Measurements from ENCODE around the gene TSPEAR.
"Not testable (repeated sequence)": the region's sequence is repeated elsewhere in the genome, so short reads cannot be mapped to it uniquely, and the experiment has no call there.

Gene TSPEAR

DNA sequence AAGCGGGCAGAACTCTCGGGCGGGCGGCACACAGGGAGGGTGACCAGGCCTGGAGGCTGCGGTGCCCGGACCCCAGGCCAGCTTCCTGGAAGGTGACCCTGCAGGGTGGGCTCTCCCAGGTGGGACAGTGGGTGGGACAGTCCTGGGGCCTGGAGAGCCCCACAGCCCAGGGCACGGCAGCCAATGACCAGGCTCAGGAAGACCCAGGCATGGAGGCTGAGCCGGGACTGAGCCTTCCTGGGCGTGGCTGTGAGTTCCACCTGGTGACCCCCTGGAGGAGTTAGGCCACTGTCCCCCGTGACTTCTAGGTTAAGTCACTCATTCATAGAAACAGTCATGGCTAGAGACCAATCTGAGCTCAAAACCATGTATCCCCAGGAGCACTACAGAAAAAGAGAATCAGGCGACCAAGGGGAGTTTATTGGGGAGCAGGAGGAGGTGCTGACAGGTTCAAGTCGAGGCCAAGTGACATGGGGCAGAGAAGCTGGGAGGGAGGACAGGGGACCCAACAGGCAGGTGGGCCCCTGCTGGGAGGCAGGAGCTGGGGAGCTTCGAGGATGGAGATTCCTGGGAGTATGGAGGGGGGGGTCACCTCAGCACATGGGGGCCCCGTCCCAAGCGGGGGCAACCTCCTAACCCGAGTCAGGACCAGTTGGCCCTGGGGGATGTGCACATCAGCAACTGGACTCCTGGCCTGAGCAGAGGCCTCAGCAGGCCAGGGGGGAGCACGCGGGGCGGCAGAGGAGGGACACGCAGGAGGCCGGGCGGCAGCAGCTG lies 132.1 kb downstream of the TSPEAR start:
- DNase-seq (ENCODE audit: insufficient read length, low spot score) = no peak
- TF ChIP-seq POU2F2 (IDR thresholded peaks at IDR 0.05; ENCODE audit: low read depth, low read length) = no peak
- no peak for TF ChIP-seq POLR2A (IDR thresholded peaks at IDR 0.05; ENCODE audit: low read depth, low read length)
- TF ChIP-seq TAF1 (IDR thresholded peaks at IDR 0.05; ENCODE audit: low read depth, low read length) = no peak
- TF ChIP-seq POLR2AphosphoS5 (IDR thresholded peaks at IDR 0.05; ENCODE audit: low read depth, low read length) = no peak
- TF ChIP-seq SPI1 (IDR thresholded peaks at IDR 0.05; ENCODE audit: low read depth, low read length) = no peak
- no peak for TF ChIP-seq PAX5 (IDR thresholded peaks at IDR 0.05; ENCODE audit: insufficient read depth, low read length, severe bottlenecking)
- FAIRE-seq = no peak

DNA sequence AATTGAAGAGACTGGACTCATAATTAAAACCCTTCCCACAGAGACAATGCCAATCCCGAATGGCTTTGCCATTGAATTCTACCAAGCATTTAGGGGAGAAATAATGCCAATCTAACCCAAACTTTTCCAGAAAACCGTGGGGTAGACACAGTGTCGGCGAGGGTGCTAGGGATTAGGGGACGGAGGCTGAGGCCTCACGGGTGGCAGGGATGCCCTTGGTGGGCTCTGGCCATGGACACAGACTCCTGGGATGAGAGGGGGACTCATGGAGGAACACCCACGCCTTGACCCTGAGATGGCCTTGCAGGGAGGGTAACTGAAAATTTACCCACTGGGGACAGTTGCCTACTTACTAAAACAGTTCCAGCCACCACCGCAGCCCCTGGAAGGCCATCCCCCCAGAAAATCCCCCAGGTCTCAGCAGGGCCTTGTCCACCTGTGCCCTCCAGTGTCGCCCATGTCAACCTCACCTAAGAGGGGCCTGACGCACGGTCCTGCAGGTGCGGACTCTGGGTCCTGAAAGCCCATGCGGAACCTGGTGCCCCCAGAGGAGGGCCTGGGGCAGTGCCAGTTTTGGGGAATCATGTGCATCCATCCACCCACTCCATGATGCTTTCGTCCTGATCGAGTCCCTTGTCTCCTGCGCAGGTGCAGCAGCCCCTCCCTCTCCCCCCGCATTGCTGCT lies 132.9 kb downstream of the TSPEAR start:
- no peak for DNase-seq (ENCODE audit: insufficient read length, low spot score)
- FAIRE-seq = no peak
- no peak for TF ChIP-seq TAF1 (IDR thresholded peaks at IDR 0.05; ENCODE audit: low read depth, low read length)
- no peak for TF ChIP-seq POU2F2 (IDR thresholded peaks at IDR 0.05; ENCODE audit: low read depth, low read length)
- TF ChIP-seq POLR2AphosphoS5 (IDR thresholded peaks at IDR 0.05; ENCODE audit: low read depth, low read length) = no peak
- no peak for TF ChIP-seq PAX5 (IDR thresholded peaks at IDR 0.05; ENCODE audit: insufficient read depth, low read length, severe bottlenecking)
- no peak for TF ChIP-seq SPI1 (IDR thresholded peaks at IDR 0.05; ENCODE audit: low read depth, low read length)
- no peak for TF ChIP-seq POLR2A (IDR thresholded peaks at IDR 0.05; ENCODE audit: low read depth, low read length)

DNA sequence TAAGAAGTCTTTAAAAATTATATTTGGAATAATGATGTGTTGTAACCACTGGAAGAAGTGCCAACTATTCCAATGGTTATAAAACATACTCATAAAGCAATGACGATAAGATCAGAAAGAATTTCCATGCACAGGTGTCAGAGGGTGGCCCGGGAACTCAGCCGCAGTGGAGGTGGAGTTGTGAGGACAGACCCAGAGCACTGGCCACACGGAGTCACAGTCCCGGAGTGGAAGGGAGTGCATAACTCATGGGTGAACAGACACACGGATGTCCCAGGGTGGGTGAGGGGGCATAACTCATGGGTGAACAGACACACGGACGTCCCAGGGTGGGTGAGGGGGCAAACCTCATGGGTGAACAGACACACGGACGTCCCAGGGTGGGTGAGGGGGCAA lies 135.3 kb downstream of the TSPEAR start:
- DNase-seq (ENCODE audit: insufficient read length, low spot score) (no peak), FAIRE-seq (no peak)
- TF ChIP-seq POLR2A (IDR thresholded peaks at IDR 0.05; ENCODE audit: low read depth, low read length) = no peak
- no peak for TF ChIP-seq PAX5 (IDR thresholded peaks at IDR 0.05; ENCODE audit: insufficient read depth, low read length, severe bottlenecking)
- TF ChIP-seq POLR2AphosphoS5 (IDR thresholded peaks at IDR 0.05; ENCODE audit: low read depth, low read length) = no peak
- TF ChIP-seq TAF1 (IDR thresholded peaks at IDR 0.05; ENCODE audit: low read depth, low read length) = no peak
- TF ChIP-seq POU2F2 (IDR thresholded peaks at IDR 0.05; ENCODE audit: low read depth, low read length) = no peak
- TF ChIP-seq SPI1 (IDR thresholded peaks at IDR 0.05; ENCODE audit: low read depth, low read length) = no peak

DNA sequence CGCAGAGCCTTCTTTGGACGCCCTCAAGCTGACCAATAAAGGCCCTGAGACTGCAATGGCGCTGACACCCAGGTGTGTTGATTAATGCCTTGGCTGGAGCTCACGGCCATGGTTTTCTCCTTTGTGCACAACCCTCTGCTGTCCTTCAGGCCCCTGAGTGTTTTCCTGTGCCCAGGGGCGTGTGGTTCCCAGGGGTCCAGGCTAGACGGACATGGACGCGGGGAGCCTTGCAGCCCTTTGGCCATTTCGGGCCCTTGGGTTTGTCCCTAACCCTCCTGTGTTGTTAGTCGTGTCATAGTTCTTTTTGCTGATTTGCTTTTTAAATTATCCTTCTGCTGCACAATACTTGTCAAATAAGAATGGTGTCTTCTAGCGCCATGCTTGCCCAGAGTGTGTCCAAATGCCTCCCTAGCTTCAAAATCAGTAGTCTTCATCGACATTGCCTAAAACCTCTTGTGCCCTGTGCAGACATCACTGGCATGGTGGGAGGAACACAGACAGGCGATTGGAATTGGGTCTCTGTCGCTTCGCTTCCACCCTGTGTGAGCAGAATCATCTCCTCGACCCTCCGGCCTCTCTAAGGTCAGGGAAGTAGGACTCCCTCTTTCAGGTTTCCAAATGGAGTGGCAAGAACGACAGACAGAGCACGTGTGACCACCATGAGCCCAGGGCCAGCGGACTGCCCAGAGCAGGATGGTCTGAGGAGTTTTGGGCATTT lies 135.9 kb downstream of the TSPEAR start:
- FAIRE-seq (no peak), DNase-seq (ENCODE audit: insufficient read length, low spot score) (no peak)
- TF ChIP-seq POLR2A (IDR thresholded peaks at IDR 0.05; ENCODE audit: low read depth, low read length) = no peak
- TF ChIP-seq PAX5 (IDR thresholded peaks at IDR 0.05; ENCODE audit: insufficient read depth, low read length, severe bottlenecking) = no peak
- no peak for TF ChIP-seq TAF1 (IDR thresholded peaks at IDR 0.05; ENCODE audit: low read depth, low read length)
- no peak for TF ChIP-seq POU2F2 (IDR thresholded peaks at IDR 0.05; ENCODE audit: low read depth, low read length)
- no peak for TF ChIP-seq POLR2AphosphoS5 (IDR thresholded peaks at IDR 0.05; ENCODE audit: low read depth, low read length)
- TF ChIP-seq SPI1 (IDR thresholded peaks at IDR 0.05; ENCODE audit: low read depth, low read length) = no peak

DNA sequence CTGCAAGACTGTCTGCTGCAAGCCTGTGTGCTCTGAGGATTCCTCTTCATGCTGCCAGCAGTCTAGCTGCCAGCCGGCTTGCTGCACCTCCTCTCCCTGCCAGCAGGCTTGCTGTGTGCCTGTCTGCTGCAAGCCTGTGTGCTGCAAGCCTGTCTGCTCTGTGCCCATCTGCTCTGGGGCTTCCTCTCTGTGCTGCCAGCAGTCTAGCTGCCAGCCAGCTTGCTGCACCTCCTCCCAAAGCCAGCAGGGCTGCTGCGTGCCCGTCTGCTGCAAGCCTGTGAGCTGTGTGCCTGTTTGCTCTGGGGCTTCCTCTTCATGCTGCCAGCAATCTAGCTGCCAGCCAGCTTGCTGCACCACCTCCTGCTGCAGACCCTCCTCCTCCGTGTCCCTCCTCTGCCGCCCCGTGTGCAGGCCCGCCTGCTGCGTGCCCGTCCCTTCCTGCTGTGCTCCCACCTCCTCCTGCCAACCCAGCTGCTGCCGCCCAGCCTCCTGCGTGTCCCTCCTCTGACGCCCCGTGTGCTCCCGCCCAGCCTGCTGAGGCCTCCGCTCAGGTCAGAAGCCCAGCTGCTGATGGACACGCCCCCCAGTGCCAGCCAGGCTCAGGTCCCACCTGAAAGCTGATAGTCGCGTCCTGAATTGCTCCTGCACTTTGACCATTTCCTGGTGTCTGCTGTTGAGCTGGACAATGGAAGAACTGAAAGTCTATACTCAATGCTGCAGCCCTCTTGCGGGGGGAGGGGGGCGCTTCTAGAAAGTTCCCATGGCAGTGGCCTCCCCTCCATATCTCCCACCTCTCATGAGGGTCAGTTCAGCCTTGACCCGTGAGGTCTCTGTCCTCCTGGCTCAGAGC lies 136.7 kb downstream of the TSPEAR start:
- DNase-seq (ENCODE audit: insufficient read length, low spot score) (no peak), FAIRE-seq (no peak)
- no peak for TF ChIP-seq TAF1 (IDR thresholded peaks at IDR 0.05; ENCODE audit: low read depth, low read length)
- TF ChIP-seq PAX5 (IDR thresholded peaks at IDR 0.05; ENCODE audit: insufficient read depth, low read length, severe bottlenecking) = no peak
- no peak for TF ChIP-seq SPI1 (IDR thresholded peaks at IDR 0.05; ENCODE audit: low read depth, low read length)

DNA sequence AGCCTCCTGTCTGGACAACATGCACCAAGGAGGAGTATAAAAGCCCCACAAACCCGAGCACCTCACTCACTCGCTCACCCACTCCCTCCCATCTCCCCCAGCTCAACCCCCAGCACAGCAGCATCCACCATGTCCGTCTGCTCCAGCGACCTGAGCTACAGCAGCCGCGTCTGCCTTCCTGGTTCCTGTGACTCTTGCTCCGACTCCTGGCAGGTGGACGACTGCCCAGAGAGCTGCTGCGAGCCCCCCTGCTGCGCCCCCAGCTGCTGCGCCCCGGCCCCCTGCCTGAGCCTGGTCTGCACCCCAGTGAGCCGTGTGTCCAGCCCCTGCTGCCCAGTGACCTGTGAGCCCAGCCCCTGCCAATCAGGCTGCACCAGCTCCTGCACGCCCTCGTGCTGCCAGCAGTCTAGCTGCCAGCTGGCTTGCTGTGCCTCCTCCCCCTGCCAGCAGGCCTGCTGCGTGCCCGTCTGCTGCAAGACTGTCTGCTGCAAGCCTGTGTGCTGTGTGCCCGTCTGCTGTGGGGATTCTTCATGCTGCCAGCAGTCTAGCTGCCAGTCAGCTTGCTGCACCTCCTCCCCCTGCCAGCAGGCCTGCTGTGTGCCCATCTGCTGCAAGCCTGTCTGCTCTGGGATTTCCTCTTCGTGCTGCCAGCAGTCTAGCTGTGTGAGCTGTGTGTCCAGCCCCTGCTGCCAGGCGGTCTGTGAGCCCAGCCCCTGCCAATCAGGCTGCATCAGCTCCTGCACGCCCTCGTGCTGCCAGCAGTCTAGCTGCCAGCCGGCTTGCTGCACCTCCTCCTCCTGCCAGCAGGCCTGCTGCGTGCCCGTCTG lies 137.5 kb downstream of the TSPEAR start, which contains the start of gene KRTAP10-4:
Gene KRTAP10-4, plus strand, starts transcription at position 100 of the 827 bp plus-strand sequence. Its CDS starts 30 bp downstream, at position 130.
- FAIRE-seq; DNase-seq (ENCODE audit: insufficient read length, low spot score): not testable (repeated sequence)

DNA sequence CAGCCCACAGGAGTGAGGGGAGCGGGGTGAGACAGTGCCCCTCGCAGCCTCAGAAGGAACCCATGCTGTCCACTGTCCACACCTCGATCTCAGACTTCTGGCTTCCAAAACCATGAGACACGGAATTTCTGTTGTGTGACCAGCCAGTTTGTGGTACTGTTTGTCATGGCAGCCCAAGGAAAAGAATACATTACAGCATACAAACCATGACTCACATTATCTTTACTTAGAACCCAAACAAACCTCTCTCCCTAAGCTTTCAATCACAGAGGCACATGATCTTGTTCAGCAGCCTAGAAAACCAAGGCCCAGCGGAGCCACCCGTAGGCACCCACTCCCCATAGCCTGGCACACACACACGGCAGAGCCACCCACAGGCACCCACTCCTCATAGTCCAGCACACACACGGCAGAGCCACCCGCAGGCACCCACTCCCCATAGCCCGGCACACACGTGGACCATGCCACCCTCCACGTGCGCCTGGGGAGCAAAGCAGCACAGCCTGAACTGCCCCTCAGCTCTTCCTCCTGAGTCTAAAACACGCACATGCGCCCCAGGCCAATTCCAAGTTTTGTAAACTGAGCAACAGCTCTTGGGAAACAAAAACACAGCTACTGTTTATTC lies 138.3 kb downstream of the TSPEAR start:
- DNase-seq (ENCODE audit: insufficient read length, low spot score) (no peak), FAIRE-seq (no peak)
- TF ChIP-seq POLR2A (IDR thresholded peaks at IDR 0.05; ENCODE audit: low read depth, low read length) (no peak), POLR2AphosphoS5 (IDR thresholded peaks at IDR 0.05; ENCODE audit: low read depth, low read length) (no peak), POU2F2 (IDR thresholded peaks at IDR 0.05; ENCODE audit: low read depth, low read length) (no peak), PAX5 (IDR thresholded peaks at IDR 0.05; ENCODE audit: insufficient read depth, low read length, severe bottlenecking) (no peak), TAF1 (IDR thresholded peaks at IDR 0.05; ENCODE audit: low read depth, low read length) (no peak), SPI1 (IDR thresholded peaks at IDR 0.05; ENCODE audit: low read depth, low read length) (no peak)
